Right lobe of liver (tissue), 6 donors: ENCODE data around the gene RBMY1F. TPM values are rescaled to one million over a fixed set of nuclear protein-coding genes. Genes with fewer than 3 reads are reported as not detected.
"Not testable (repeated sequence)": the region's sequence is repeated elsewhere in the genome, so short reads cannot be mapped to it uniquely, and the experiment has no call there.

Source experiments
- ATAC-seq, 4 donors: fragments of 200-7000 bp; cut with Tn5 transposase; one replicate each; pipeline ENCODE4 v1.9.1; 2020; ENCODE audit warnings: mild to moderate bottlenecking in 4 of 4, moderate library complexity in 4 of 4
- DNase-seq, 3 donors: peaks; one replicate each; pipeline ENCODE4 v3.0.0-alpha.2; 2020
- H3K27ac ChIP-seq, 3 donors: fragments of 200-600 bp; one replicate each; pipeline ENCODE4 v1.8.0; 2022
- H3K27me3 ChIP-seq, 2 donors: fragments of 200-600 bp; one replicate each; pipeline ENCODE4 v1.8.0; 2022
- H3K36me3 ChIP-seq, 4 donors: fragments of 200-600 bp; sonication (generic) in 1 of 4; one replicate each; pipeline versions ENCODE4 v1.5.1 to v1.8.0; 2017 to 2022; ENCODE audit warnings: control low read depth in 1 of 4
- H3K4me1 ChIP-seq, 4 donors: fragments of 200-600 bp; sonication (generic) in 1 of 4; one replicate each; pipeline versions ENCODE4 v1.5.1 to v1.8.0; 2017 to 2022; ENCODE audit warnings: control low read depth in 1 of 4
- H3K4me3 ChIP-seq, 3 donors: fragments of 200-600 bp; one replicate each; pipeline ENCODE4 v1.8.0; 2022
- H3K9me3 ChIP-seq, 4 donors: fragments of 200-600 bp; sonication (generic) in 1 of 4; one replicate each; pipeline versions ENCODE4 v1.5.1 to v1.8.0; 2017 to 2022; ENCODE audit warnings: control low read depth in 1 of 4
- WGBS: methylation state at CpG from one replicate; pipeline ENCODE4 v1.1.6; 2018; ENCODE audit warnings: low coverage, low lambda C conversion rate; ENCODE audit not compliant: insufficient coverage; ENCODE audit errors: missing lambda C conversion rate; 5-methylcytosine and 5-hydroxymethylcytosine counted together
- intact Hi-C, 2 donors: fragments of 100-400 bp; cut with DNase I; formaldehyde crosslinking; loops; one replicate each; pipeline versions ENCODE4 v1.11.2 to v1.14.1; 2022
- long read RNA-seq: library from polyadenylated mRNA; unstranded; transcript quantifications from one replicate; pipeline ENCODE4 v2.0.0, GENCODE V29; 2019
- total RNA-seq, 6 experiments: library from RNA; depleted of rRNA in 2 of 6; stranded (reverse); fragments of >200 nt in 2 of 6; fragmentation: NEBNext Ultra II Directional in 3 of 6; extraction: Animal tissue kit (Norgen Biotek cat#: 25700) in 3 of 6; gene quantifications; one replicate each; pipeline versions ENCODE4 v1.1.0 to v1.2.4, GENCODE V29; 2016 to 2023
- donor health status: DM: no; HTN: yes; CAD: no.
- donor health status: DM: no; HTN: no; CAD: no.
- donor health status: DM: no; HTN: no; CAD: no.
- donor health status: DM: no; HTN: yes; CAD: no.
- donor health status: DM: no; HTN: yes; CAD: no.

Gene RBMY1F
- total RNA-seq, result not detected
- long read RNA-seq, result 0 reads

GRCh38 chrY:22182823-22183222, at the start of gene RBMY1F:
Gene RBMY1F (minus strand): TSS chrY:22182923. CDS start chrY:22180969, 1,954 bp downstream.
- intact Hi-C loops, result not testable (repeated sequence)
- no CpG with 5 or more reads among the region's 31 CpGs for WGBS

DNA sequence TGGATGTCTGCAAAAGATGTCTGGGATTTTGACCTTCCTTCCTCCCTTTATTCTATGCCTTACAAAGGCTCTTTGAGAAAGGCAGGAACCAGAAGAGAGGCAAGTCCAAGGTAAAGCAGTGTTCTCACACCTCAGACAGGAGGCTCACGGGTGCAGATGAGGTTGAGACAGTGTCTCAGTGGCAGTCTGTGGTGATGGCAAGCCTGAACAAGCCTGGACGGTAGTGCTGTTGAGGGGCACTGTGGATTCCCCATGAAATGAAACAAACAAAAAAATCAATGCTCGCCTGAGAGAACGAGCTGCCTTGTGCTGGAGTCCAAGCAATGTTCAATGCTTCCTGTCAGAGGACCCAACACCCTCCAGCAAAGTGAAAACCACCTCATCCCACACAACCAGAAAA, 31.6 kb downstream of the RBMY1F start:
- no CpG with 5 or more reads among the region's 4 CpGs for WGBS
- H3K36me3 ChIP-seq, H3K27ac ChIP-seq, H3K9me3 ChIP-seq, DNase-seq, intact Hi-C loops, H3K4me3 ChIP-seq, H3K27me3 ChIP-seq, ATAC-seq, H3K4me1 ChIP-seq: not testable (repeated sequence)

More at GRCh38 chrY:22182823-22183222, at the start of gene RBMY1F:
- H3K9me3 ChIP-seq, H3K27ac ChIP-seq, H3K27me3 ChIP-seq, ATAC-seq, DNase-seq, H3K4me1 ChIP-seq, H3K36me3 ChIP-seq, H3K4me3 ChIP-seq: not testable (repeated sequence)

- DNase-seq, H3K4me1 ChIP-seq, H3K9me3 ChIP-seq, H3K27me3 ChIP-seq, intact Hi-C loops, H3K36me3 ChIP-seq, H3K4me3 ChIP-seq, H3K27ac ChIP-seq: not testable (repeated sequence)
- ATAC-seq, result peak in 1 of 4 donors; percentile 83
- WGBS, result no CpG with 5 or more reads among the region's 8 CpGs
Observed at GRCh38 chrY:22141011-22141695, 41.6 kb downstream of the RBMY1F start.

GRCh38 chrY:22134719-22135118, 48.0 kb downstream of the RBMY1F start:
- DNase-seq, H3K9me3 ChIP-seq, H3K27ac ChIP-seq, H3K4me1 ChIP-seq, H3K36me3 ChIP-seq, intact Hi-C loops, H3K4me3 ChIP-seq, ATAC-seq, H3K27me3 ChIP-seq: not testable (repeated sequence)
- no CpG with 5 or more reads among the region's 3 CpGs for WGBS

DNA sequence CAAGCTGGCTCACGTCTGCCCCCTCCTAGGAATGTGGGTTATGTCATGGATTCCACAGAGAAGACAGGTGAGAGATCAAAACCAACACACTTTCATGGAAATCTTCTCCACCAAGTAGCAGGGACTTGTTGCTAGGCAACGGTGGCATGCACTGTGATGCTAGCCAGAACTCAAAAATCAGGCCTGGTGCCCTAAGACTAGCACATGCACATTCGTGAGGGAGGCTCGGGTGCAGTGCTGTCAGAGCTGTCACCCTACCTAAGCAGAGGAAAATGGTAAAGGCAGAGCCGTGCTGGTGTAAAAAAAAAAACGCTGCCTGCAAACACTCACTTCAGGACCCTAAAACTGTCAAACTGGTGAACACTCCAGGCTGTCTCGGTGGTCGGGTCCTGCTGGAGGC, 52.2 kb downstream of the RBMY1F start:
- H3K27ac ChIP-seq, intact Hi-C loops, H3K4me3 ChIP-seq, ATAC-seq, H3K9me3 ChIP-seq, H3K27me3 ChIP-seq, H3K4me1 ChIP-seq, H3K36me3 ChIP-seq, DNase-seq: not testable (repeated sequence)
- no CpG with 5 or more reads among the region's 8 CpGs for WGBS

Other genes starting within 250 kb of the RBMY1F start
- not detected for gene RBMY1J, start 220.5 kb upstream of the RBMY1F start, total RNA-seq